ENCODE measurements around the gene HOMER3. TPM values are rescaled to one million over a fixed set of nuclear protein-coding genes. Genes with fewer than 3 reads are reported as not detected.

HOMER3 gene
- total and polyA plus RNA-seq, 9 of the 15 experiments (the other 6 are each of a cell fraction or from before 2014, with no cell fraction given) = 1.3 to 5.1 (median 3.7) TPM; not detected in 2

DNA sequence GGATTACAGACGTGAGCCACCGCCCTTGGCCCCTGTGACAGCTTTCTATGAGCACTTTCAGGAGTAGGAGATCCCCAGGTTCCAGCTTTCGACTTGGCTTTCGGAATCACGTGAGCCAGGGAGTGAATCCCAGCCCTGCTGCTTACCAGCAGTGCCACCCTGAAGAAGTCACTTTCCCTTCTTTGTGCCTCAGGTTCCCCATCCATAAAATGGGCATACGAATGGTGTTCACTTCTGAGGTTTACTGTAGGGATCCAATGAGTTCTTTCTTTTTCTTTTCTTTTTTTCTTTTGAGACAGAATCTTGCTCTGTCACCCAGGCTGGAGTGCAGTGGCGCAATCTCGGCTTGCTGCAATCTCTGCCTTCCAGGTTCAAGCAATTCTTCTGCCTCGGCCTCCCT is 4.3 kb upstream of the HOMER3 start (continued):
- no peak for TF ChIP-seq CLOCK (CRISPR knock-in tag; IDR thresholded peaks at IDR 0.05; ENCODE audit: borderline replicate concordance)

DNA sequence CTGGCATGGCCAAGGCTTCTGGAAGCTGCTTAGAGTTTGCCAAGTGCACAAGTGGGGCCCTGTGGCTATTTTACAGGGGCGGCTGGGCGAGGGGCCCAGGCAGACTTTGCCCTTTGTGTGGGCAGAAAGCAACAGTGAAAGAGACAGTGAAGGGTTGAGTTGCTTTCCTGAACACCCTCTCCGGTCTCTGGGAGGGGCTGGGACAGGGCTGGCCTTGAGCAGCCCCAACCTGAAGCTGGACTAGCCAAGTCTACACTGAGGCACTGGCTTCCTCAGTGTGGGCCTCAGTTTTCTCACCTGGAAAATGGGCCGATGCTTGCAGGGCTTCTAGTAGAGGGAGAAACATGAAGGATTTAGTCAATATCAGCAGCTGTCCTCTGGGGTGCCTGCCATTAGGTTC is 2.4 kb upstream of the HOMER3 start:
- Histone ChIP-seq H3K36me3 (ENCODE audit: control insufficient read depth, insufficient read depth, low read length) (no peaks in the 10 kb centered on the region), H3K27ac (ENCODE audit: extremely low read depth, low read depth, low read length) (no peak overlapping the region), H3K79me2 (ENCODE audit: control insufficient read depth, insufficient read depth, low read length) (no peaks in the 10 kb centered on the region), H2AFZ (ENCODE audit: low read depth, low read length) (no peak overlapping the region), H4K20me1 (replicated peaks; ENCODE audit: control insufficient read depth, insufficient read depth, low read length) (peaks cover 5% of the 10 kb centered on the region), H3K9ac (ENCODE audit: insufficient read depth in 1 of 2, low read depth in 2 of 2, low read length in 2 of 2) (no peak overlapping the region), H3K4me1 (replicated peaks in 1 of 2; ENCODE audit: control insufficient read depth in 2 of 2, insufficient read depth in 2 of 2, low read length in 2 of 2) (peaks cover 3 to 22% of the 10 kb centered on the region in 2 experiments; a peak in 4 of 5 replicates), H3K27me3 (ENCODE audit: control insufficient read depth in 2 of 2, insufficient read depth in 2 of 2, low read length in 2 of 2) (peaks cover 0 to 13% of the 10 kb centered on the region in 2 experiments; a peak in 1 of 5 replicates), H3K4me2 (ENCODE audit: insufficient read depth, low read length) (no peak overlapping the region), H3K9me3 (replicated peaks; ENCODE audit: control insufficient read depth, insufficient read depth, low read depth, low read length) (no peaks in the 10 kb centered on the region), H3K9me1 (ENCODE audit: control insufficient read depth, insufficient read depth, low read length) (peaks cover 5% of the 10 kb centered on the region), H3K4me3 (no peak overlapping the region)
- BruUV-seq (replicated peaks) = no TSS peak
- TF ChIP-seq MCM3 (IDR thresholded peaks at IDR 0.05) = no peak
- 0 out of 2 replicates have a peak, but pooled peaks have one; percentile 16 for TF ChIP-seq PRMT5 (CRISPR knock-in tag; IDR thresholded peaks at IDR 0.05)
- 0 out of 2 replicates have a peak, but pooled peaks have one; percentile 42 for TF ChIP-seq SMARCA5 (IDR thresholded peaks at IDR 0.05)
- TF ChIP-seq NFIX (CRISPR knock-in tag; IDR thresholded peaks at IDR 0.05; ENCODE audit: low read depth) = no peak
- peak; percentile 90 for TF ChIP-seq BCOR (IDR thresholded peaks at IDR 0.05)
- no peak for TF ChIP-seq ZNF589 (CRISPR knock-in tag; IDR thresholded peaks at IDR 0.05; ENCODE audit: low read depth)
- TF ChIP-seq CBX1 (IDR thresholded peaks at IDR 0.05; ENCODE audit: low read depth) = peak; percentile 66; the same call in 1 of the 2 replicates
- peak; percentile 20 to 40; a peak in 2 of 4 replicates for TF ChIP-seq RCOR1 (IDR thresholded peaks at IDR 0.05; ENCODE audit: borderline replicate concordance in 1 of 2, low read depth in 2 of 2, low read length in 2 of 2)
- peak; percentile 86 for TF ChIP-seq CHD4 (IDR thresholded peaks at IDR 0.05; ENCODE audit: insufficient read depth, insufficient replicate concordance, low read depth, low read length, poor library complexity, severe bottlenecking)
- TF ChIP-seq HDAC2 (IDR thresholded peaks at IDR 0.05) = peak; percentile 68; the same call in 1 of the 2 replicates
- TF ChIP-seq ADNP (tag; IDR thresholded peaks at IDR 0.05) = peak; percentile 83
- peak; percentile 54 to 80 for TF ChIP-seq KDM1A (IDR thresholded peaks at IDR 0.05)
- no peak for TF ChIP-seq ZNF174 (CRISPR knock-in tag; IDR thresholded peaks at IDR 0.05)
- peak; percentile 86 for TF ChIP-seq RBM25 (IDR thresholded peaks at IDR 0.05; ENCODE audit: low read depth, low read length, severe bottlenecking)
- ATAC-seq = no peak
- DNase-seq (ENCODE audit: extremely low read depth in 1 of 4, low spot score in 3 of 4) = no peak
- ChIA-PET POLR2A (interaction anchor here (0.9 kb wide), 1 partner anchor 24 kb away, joined by 3 read pairs; the partner anchor contains the start of genes COPE and DDX49), CTCF (ENCODE audit: low intra/inter-chr PET ratio) (no interaction called here)
- 4% methylated on average over 4 of the region's 4 CpGs for WGBS (ENCODE audit: insufficient coverage, low coverage, missing lambda C conversion rate)
- intact Hi-C loops (cut with micrococcal nuclease) (loop anchor here (5.0 kb wide), 1 partner anchor 44 kb away; no protein-coding TSS in a partner anchor), in situ Hi-C loops (cut with MboI) (no loop called here)
- FAIRE-seq = no peak
